Karpas-422 (cell line): ENCODE measurements around the gene RBP2. TPM values are rescaled to one million over a fixed set of nuclear protein-coding genes. Genes with fewer than 3 reads are reported as not detected.

Experiments
- DNase-seq: peaks from one replicate; pipeline ENCODE4 v3.0.0-alpha.2; 2015
- H2AFZ ChIP-seq: fragments of 200-600 bp; sonication (generic); 2 replicates; pipeline ENCODE4 v1.6.1; 2014; ENCODE audit warnings: antibody characterized with exemption, low read length, mixed read lengths
- H3K27ac ChIP-seq: fragments of 200-600 bp; sonication (generic); 2 replicates; pipeline ENCODE4 v1.5.1; 2014; ENCODE audit warnings: mild to moderate bottlenecking, low read length, moderate library complexity
- H3K27me3 ChIP-seq: fragments of 200-600 bp; sonication (generic); 2 replicates; pipeline ENCODE4 v1.6.1; 2014; ENCODE audit warnings: low read length, mixed read lengths
- H3K36me3 ChIP-seq: fragments of 200-600 bp; sonication (generic); 2 replicates; pipeline ENCODE4 v1.6.1; 2014; ENCODE audit warnings: low read length, mixed read lengths; ENCODE audit not compliant: insufficient read depth
- H3K4me1 ChIP-seq: fragments of 200-600 bp; sonication (generic); 2 replicates; pipeline ENCODE4 v1.6.1; 2014; ENCODE audit warnings: mild to moderate bottlenecking, low read length, mixed read lengths
- H3K4me2 ChIP-seq: fragments of 200-600 bp; sonication (generic); 2 replicates; pipeline ENCODE4 v1.6.1; 2014; ENCODE audit warnings: low read length, low read depth, mild to moderate bottlenecking; ENCODE audit not compliant: poor library complexity, severe bottlenecking
- H3K4me3 ChIP-seq: fragments of 200-600 bp; sonication (generic); 2 replicates; pipeline ENCODE4 v1.5.1; 2014; ENCODE audit warnings: mild to moderate bottlenecking, antibody characterized with exemption, low read length, mixed read lengths
- H3K79me2 ChIP-seq: fragments of 200-600 bp; sonication (generic); 2 replicates; pipeline ENCODE4 v1.6.1; 2014; ENCODE audit warnings: mild to moderate bottlenecking, low read length, mixed read lengths
- H3K9ac ChIP-seq: fragments of 200-600 bp; sonication (generic); 2 replicates; pipeline ENCODE4 v1.6.0; 2014; ENCODE audit warnings: low read length
- H3K9me2 ChIP-seq: fragments of 200-600 bp; sonication (generic), shearing (Covaris generic); replicated peaks from 2 replicates; pipeline ENCODE4 v1.6.0; 2014; ENCODE audit warnings: mild to moderate bottlenecking, low read length, moderate library complexity; ENCODE audit not compliant: insufficient read depth
- H3K9me3 ChIP-seq: fragments of 300-700, 200-600 bp; sonication (generic); 2 replicates; pipeline ENCODE4 v1.6.1; 2014; ENCODE audit warnings: low read length, mixed read lengths
- H4K20me1 ChIP-seq: fragments of 200-600 bp; sonication (generic); 2 replicates; pipeline ENCODE4 v1.6.1; 2014; ENCODE audit warnings: mild to moderate bottlenecking, antibody characterized with exemption, low read length, low read depth; ENCODE audit not compliant: insufficient read depth
- total RNA-seq: library from RNA; depleted of rRNA; stranded (reverse); fragments of >200 nt; shearing (Covaris generic); gene quantifications from 2 replicates; pipeline ENCODE4 v1.2.3, GENCODE V29; 2014; ENCODE audit warnings: low replicate concordance

The RBP2 gene
- total RNA-seq, 1 experiment from 2014 or later, result not detected

GRCh38 chr3:139472380-139473010 lies 3.8 kb downstream of the RBP2 start:
- Histone ChIP-seq H2AFZ (no peak overlapping the region), H4K20me1 (no peaks in the 10 kb centered on the region), H3K9me3 (no peaks in the 10 kb centered on the region), H3K27ac (no peak overlapping the region), H3K9ac (no peak overlapping the region), H3K4me3 (no peak overlapping the region), H3K9me2 (no peaks in the 10 kb centered on the region), H3K36me3 (no peaks in the 10 kb centered on the region), H3K4me1 (no peaks in the 10 kb centered on the region), H3K79me2 (no peaks in the 10 kb centered on the region), H3K4me2 (no peak overlapping the region), H3K27me3 (no peaks in the 10 kb centered on the region)
- no peak for DNase-seq

DNA sequence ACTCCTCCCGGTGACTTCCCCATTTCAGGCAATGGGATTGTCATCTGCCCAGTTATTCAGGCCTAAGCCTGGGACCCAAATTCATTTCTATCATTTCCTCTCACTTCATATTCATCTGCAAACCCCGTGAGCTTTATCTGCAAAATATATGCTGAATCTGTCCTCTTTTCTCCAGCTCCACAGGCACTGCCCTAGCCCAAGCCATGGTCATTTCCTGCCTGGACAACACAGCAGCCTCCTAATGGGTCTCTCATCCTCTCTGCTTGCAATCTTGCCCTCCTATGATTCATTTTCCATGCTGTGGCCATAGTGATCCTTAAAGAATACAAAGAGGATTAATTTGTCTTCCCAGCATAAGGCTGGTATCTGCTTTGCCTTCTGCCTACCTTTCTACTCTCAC lies 6.1 kb downstream of the RBP2 start:
- Histone ChIP-seq H3K9me2 (no peaks in the 10 kb centered on the region), H3K4me3 (no peak overlapping the region), H3K4me1 (no peaks in the 10 kb centered on the region), H2AFZ (no peak overlapping the region), H3K79me2 (no peaks in the 10 kb centered on the region), H3K27me3 (no peaks in the 10 kb centered on the region), H3K9me3 (no peaks in the 10 kb centered on the region), H4K20me1 (no peaks in the 10 kb centered on the region), H3K27ac (no peak overlapping the region), H3K36me3 (no peaks in the 10 kb centered on the region), H3K4me2 (no peak overlapping the region), H3K9ac (no peak overlapping the region)
- no peak for DNase-seq

DNA sequence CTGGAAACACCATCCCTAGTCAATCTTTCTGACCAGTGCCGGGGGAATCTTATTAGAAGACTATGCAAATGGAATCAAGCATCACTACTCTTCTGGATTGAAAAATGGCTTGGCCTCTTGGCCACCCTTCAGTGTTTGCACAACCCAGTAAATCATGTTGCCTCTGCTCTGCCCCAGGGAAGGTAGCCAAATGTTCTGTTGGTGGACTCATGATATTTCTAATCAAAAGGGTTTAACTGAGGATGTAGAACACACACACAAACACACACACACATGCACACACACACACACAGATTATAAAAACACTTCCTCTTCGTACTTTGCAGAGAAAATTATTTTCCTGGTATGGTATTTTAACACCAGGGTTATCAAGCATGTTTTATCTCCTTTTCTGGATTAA lies 7.9 kb downstream of the RBP2 start:
- Histone ChIP-seq H3K36me3 (no peaks in the 10 kb centered on the region), H3K27me3 (no peaks in the 10 kb centered on the region), H3K4me3 (no peak overlapping the region), H3K4me2 (no peak overlapping the region), H4K20me1 (no peaks in the 10 kb centered on the region), H3K9me3 (no peaks in the 10 kb centered on the region), H3K27ac (no peak overlapping the region), H3K9ac (no peak overlapping the region), H3K9me2 (no peaks in the 10 kb centered on the region), H3K79me2 (no peaks in the 10 kb centered on the region), H2AFZ (no peak overlapping the region), H3K4me1 (no peaks in the 10 kb centered on the region)
- no peak for DNase-seq

- no peak overlapping the region for H3K4me3 ChIP-seq
- H3K9me3 ChIP-seq, result no peaks in the 10 kb centered on the region
- H3K79me2 ChIP-seq, result no peaks in the 10 kb centered on the region
- H3K36me3 ChIP-seq, result no peaks in the 10 kb centered on the region
- H3K9me2 ChIP-seq, result no peaks in the 10 kb centered on the region
- peak; percentile 6 for DNase-seq
- H2AFZ ChIP-seq, result no peak overlapping the region
- H3K4me1 ChIP-seq, result no peaks in the 10 kb centered on the region
- no peak overlapping the region for H3K27ac ChIP-seq
- H3K4me2 ChIP-seq, result no peak overlapping the region
- H4K20me1 ChIP-seq, result no peaks in the 10 kb centered on the region
- H3K27me3 ChIP-seq, result no peaks in the 10 kb centered on the region
- H3K9ac ChIP-seq, result no peak overlapping the region
Observed at GRCh38 chr3:139466360-139466759, 10.0 kb downstream of the RBP2 start.

DNA sequence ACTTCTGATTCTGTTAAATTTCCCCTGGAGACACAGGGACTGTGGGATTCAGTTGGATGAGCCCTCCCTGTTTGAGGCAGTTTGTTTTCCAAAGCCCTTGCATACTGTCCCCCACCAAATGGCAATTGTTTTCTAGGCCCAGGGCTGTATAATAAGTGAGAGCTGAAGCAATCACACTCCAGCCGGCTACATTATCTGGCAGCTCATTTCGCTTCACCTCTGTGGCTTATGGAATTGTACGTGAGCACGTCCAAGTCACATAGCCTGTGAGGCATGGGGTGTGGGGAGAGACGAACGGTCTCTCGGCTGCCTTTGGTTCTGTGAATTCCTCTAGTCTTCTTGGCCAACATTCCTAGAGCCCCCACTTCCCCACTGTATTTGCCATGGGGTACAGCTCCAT lies 10.7 kb downstream of the RBP2 start:
- peak; percentile 6 for DNase-seq
- no peaks in the 10 kb centered on the region for H3K36me3 ChIP-seq
- no peak overlapping the region for H3K4me3 ChIP-seq
- H2AFZ ChIP-seq, result no peak overlapping the region
- H3K9ac ChIP-seq, result no peak overlapping the region
- H3K79me2 ChIP-seq, result no peaks in the 10 kb centered on the region
- H3K27me3 ChIP-seq, result no peaks in the 10 kb centered on the region
- no peaks in the 10 kb centered on the region for H3K9me3 ChIP-seq
- H3K4me1 ChIP-seq, result no peaks in the 10 kb centered on the region
- H3K27ac ChIP-seq, result no peak overlapping the region
- no peaks in the 10 kb centered on the region for H4K20me1 ChIP-seq
- H3K4me2 ChIP-seq, result no peak overlapping the region
- no peaks in the 10 kb centered on the region for H3K9me2 ChIP-seq

DNA sequence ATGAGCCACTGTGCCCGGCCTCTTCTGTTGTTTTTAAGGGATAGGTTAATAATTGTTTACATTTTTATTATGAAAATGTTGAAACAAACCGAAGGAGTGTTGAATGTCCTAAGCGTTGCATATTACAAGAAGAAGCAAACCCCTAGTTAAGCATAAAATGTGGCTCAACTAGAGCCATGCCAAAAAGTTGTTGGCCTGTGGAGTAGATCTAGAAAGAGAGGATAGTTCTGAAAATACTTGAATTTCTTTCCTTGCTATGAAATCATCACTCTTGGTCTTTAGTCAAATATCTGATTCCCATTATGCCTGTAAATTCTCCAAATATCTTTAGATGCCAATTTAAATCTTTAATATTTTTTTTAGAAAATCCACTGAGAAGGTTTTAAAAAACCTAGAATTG lies 12.8 kb downstream of the RBP2 start:
- DNase-seq, result no peak
- Histone ChIP-seq H3K9ac (no peak overlapping the region), H2AFZ (no peak overlapping the region), H3K4me3 (no peak overlapping the region), H4K20me1 (no peaks in the 10 kb centered on the region), H3K36me3 (no peaks in the 10 kb centered on the region), H3K9me2 (no peaks in the 10 kb centered on the region), H3K79me2 (no peaks in the 10 kb centered on the region), H3K4me2 (no peak overlapping the region), H3K4me1 (no peaks in the 10 kb centered on the region), H3K27me3 (no peaks in the 10 kb centered on the region), H3K9me3 (no peaks in the 10 kb centered on the region), H3K27ac (no peak overlapping the region)

- Histone ChIP-seq H3K9me2 (no peaks in the 10 kb centered on the region), H3K4me1 (no peaks in the 10 kb centered on the region), H3K36me3 (no peaks in the 10 kb centered on the region), H3K9ac (no peak overlapping the region), H3K79me2 (no peaks in the 10 kb centered on the region), H3K4me2 (no peak overlapping the region), H3K27me3 (no peaks in the 10 kb centered on the region), H3K27ac (no peak overlapping the region), H4K20me1 (no peaks in the 10 kb centered on the region), H3K4me3 (no peak overlapping the region), H2AFZ (no peak overlapping the region), H3K9me3 (no peaks in the 10 kb centered on the region)
- no peak for DNase-seq
Observed at GRCh38 chr3:139460529-139460928, 15.8 kb downstream of the RBP2 start.

GRCh38 chr3:139460076-139460475 lies 16.2 kb downstream of the RBP2 start:
- Histone ChIP-seq H3K36me3 (no peaks in the 10 kb centered on the region), H3K27ac (no peak overlapping the region), H3K79me2 (no peaks in the 10 kb centered on the region), H3K4me3 (no peak overlapping the region), H2AFZ (no peak overlapping the region), H3K9me2 (no peaks in the 10 kb centered on the region), H3K4me2 (no peak overlapping the region), H3K4me1 (no peaks in the 10 kb centered on the region), H4K20me1 (no peaks in the 10 kb centered on the region), H3K9ac (no peak overlapping the region), H3K27me3 (no peaks in the 10 kb centered on the region), H3K9me3 (no peaks in the 10 kb centered on the region)
- DNase-seq, result no peak

DNA sequence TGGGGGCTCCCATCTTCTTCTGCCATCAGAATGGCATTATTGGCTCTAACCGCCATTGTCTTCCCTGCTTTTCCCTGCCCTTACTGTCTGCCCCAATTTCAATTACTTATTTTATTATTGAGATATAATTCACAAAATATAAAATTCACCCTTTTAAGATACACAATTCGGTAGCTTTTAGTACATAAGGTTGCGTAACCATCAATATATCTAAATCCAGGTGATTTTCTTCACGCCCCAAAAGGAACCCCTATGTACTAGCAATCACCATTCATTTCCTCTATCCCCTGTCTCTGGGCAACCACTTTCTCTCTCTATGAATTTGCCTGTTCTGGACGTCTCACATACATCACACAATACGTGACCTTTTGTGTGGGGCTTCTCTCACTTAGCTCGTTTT lies 18.0 kb downstream of the RBP2 start:
- Histone ChIP-seq H3K4me2 (no peak overlapping the region), H3K9me2 (no peaks in the 10 kb centered on the region), H3K27ac (no peak overlapping the region), H3K79me2 (no peaks in the 10 kb centered on the region), H3K9ac (no peak overlapping the region), H3K4me3 (no peak overlapping the region), H2AFZ (no peak overlapping the region), H4K20me1 (no peaks in the 10 kb centered on the region), H3K36me3 (no peaks in the 10 kb centered on the region), H3K9me3 (no peaks in the 10 kb centered on the region), H3K27me3 (no peaks in the 10 kb centered on the region), H3K4me1 (no peaks in the 10 kb centered on the region)
- no peak for DNase-seq
